Panc1 (cell line): Measurements from ENCODE around the gene GFRA1. TPM values are rescaled to one million over a fixed set of nuclear protein-coding genes. Genes with fewer than 3 reads are reported as not detected.

ENCODE experiments used
- ATAC-seq: fragments of 200-7000 bp; cut with Tn5 transposase; 2 replicates; pipeline ENCODE4 v1.9.1; 2020; ENCODE audit warnings: mild to moderate bottlenecking, moderate library complexity
- BruUV-seq: library from RNA; stranded (reverse); fragments of 400-500 nt; replicated peaks from 2 replicates; lab custom pipeline; 2021; lab: Mats Ljungman, UMichigan
- CTCF ChIA-PET: fragments of 300-600 bp; sonication (Branson Sonifier 250); formaldehyde crosslinking; loops from one replicate; lab custom pipeline; 2022; ENCODE audit warnings: antibody characterized with exemption; lab: Charles Lee
- POLR2A ChIA-PET: fragments of 300-600 bp; sonication (Branson Sonifier 250); formaldehyde crosslinking; loops from one replicate; lab custom pipeline; 2022; ENCODE audit warnings: antibody characterized with exemption; lab: Charles Lee
- DNase-seq: peaks from one replicate; pipeline ENCODE4 v3.0.0-alpha.2; 2010; ENCODE audit warnings: low read depth, low spot score
- H3K27ac ChIP-seq: 2 replicates; pipeline ENCODE4 v1.5.1; 2011; ENCODE audit warnings: mild to moderate bottlenecking, low read length, inconsistent platforms
- H3K27me3 ChIP-seq: fragments of 200-500 bp; sonication (Bioruptor generic); 2 replicates; pipeline ENCODE4 v1.6.0; 2014; ENCODE audit warnings: low read length, inconsistent platforms; ENCODE audit not compliant: control insufficient read depth, insufficient read depth
- H3K36me3 ChIP-seq: fragments of 200-500 bp; sonication (Bioruptor generic); 2 replicates; pipeline ENCODE4 v1.5.1; 2014; ENCODE audit warnings: inconsistent platforms, mild to moderate bottlenecking, low read length, moderate library complexity; ENCODE audit not compliant: control insufficient read depth, insufficient read depth
- H3K4me1 ChIP-seq: 2 replicates; pipeline ENCODE4 v1.5.1; 2011; ENCODE audit warnings: inconsistent platforms, mild to moderate bottlenecking, low read length, moderate library complexity; ENCODE audit not compliant: control insufficient read depth, insufficient read depth
- H3K4me3 ChIP-seq, 2 experiments: 2 replicates each; pipeline ENCODE4 v1.5.1; 2011 to 2012; ENCODE audit warnings: low read depth in 2 of 2, low read length in 2 of 2, mild to moderate bottlenecking in 2 of 2, inconsistent platforms in 1 of 2, moderate library complexity in 1 of 2
- H3K9me3 ChIP-seq: fragments of 200-500 bp; sonication (Bioruptor generic); 2 replicates; pipeline ENCODE4 v1.5.1; 2014; ENCODE audit warnings: low read depth, mild to moderate bottlenecking, inconsistent platforms, low read length, moderate library complexity; ENCODE audit not compliant: control insufficient read depth, insufficient read depth
- POLR2AphosphoS5 ChIP-seq: IDR thresholded peaks from 2 replicates; pipeline ENCODE4 v1.6.1; 2012; ENCODE audit warnings: mild to moderate bottlenecking, low read depth, low read length, moderate library complexity
- SIN3A ChIP-seq: IDR thresholded peaks from 2 replicates; pipeline ENCODE4 v1.6.1; 2012; ENCODE audit warnings: low read depth, mild to moderate bottlenecking, low read length, moderate library complexity, borderline replicate concordance; ENCODE audit not compliant: insufficient read depth
- TCF7L2 ChIP-seq: IDR thresholded peaks from 2 replicates; pipeline ENCODE4 v1.6.1; 2011; ENCODE audit warnings: mild to moderate bottlenecking, low read depth, low read length, inconsistent platforms
- in situ Hi-C: cut with HindIII; loops from 2 replicates; pipeline ENCODE4 v1.10.0; 2016; ENCODE audit warnings: low sequenced_read_pairs, low pct_unique_long_range_greater_than_20kb
- intact Hi-C: fragments of 100-400 bp; cut with micrococcal nuclease; formaldehyde crosslinking; loops from one replicate; pipeline ENCODE4 v1.10.0; 2022; ENCODE audit not compliant: unreplicated experiment
- total RNA-seq: library from RNA; stranded (reverse); gene quantifications from one replicate; pipeline ENCODE4 v1.2.1, GENCODE V29; 2021; ENCODE audit not compliant: unreplicated experiment
- TF ChIP-seq, protein P1 (sequence below): fragments of 450-650 bp; IDR thresholded peaks from 2 replicates; pipeline ENCODE4 v1.5.1; 2017; ENCODE audit warnings: mild to moderate bottlenecking
- TF ChIP-seq, protein P2 (sequence below), 2 experiments: IDR thresholded peaks; 2 replicates each; pipeline ENCODE4 v1.6.1; 2011 to 2012; ENCODE audit warnings: low read depth in 2 of 2, control low read depth in 1 of 2, low read length in 1 of 2, mild to moderate bottlenecking in 1 of 2, moderate library complexity in 1 of 2; ENCODE audit not compliant: insufficient read depth in 1 of 2

The GFRA1 gene
- total RNA-seq, 1 experiment from 2014 or later = 0.10 TPM

DNA sequence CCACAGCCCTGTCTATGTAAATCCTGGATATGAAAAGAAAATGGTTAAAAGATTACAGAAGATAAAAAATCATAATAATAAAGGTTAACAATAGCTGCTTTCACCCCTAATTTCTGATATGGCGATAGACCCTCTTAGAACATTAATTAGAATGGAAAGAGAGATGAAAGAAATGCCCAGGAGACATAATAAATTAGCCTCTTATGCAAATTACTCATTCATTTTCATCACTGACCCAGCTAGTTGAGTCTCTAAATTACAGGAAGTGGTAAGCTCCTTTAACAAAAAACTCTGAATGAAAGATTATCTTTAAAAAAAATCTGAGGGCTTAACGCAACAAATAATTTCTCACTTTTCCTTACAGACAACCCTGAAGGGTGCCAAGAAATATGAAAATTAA, 12.4 kb downstream of the GFRA1 start:
- H3K4me3 ChIP-seq = no peak overlapping the region
- ATAC-seq (no peak), DNase-seq (no peak)
- CTCF ChIA-PET = no interaction called here
- H3K9me3 ChIP-seq = no peaks in the 10 kb centered on the region
- no TSS peak for BruUV-seq
- H3K27me3 ChIP-seq = peaks cover 14% of the 10 kb centered on the region
- intact Hi-C loops (no loop called here), in situ Hi-C loops (no loop called here)
- H3K27ac ChIP-seq = no peak overlapping the region
- H3K4me1 ChIP-seq = no peaks in the 10 kb centered on the region
- H3K36me3 ChIP-seq = no peaks in the 10 kb centered on the region
- POLR2A ChIA-PET = interaction anchor here (0.6 kb wide), 1 partner anchor 35 kb away, joined by 4 read pairs; no protein-coding TSS in a partner anchor
- TF ChIP-seq TCF7L2 = no peak
- no peak for TF ChIP-seq POLR2AphosphoS5
- no peak for TF ChIP-seq SIN3A
- TF ChIP-seq, protein P1, sequence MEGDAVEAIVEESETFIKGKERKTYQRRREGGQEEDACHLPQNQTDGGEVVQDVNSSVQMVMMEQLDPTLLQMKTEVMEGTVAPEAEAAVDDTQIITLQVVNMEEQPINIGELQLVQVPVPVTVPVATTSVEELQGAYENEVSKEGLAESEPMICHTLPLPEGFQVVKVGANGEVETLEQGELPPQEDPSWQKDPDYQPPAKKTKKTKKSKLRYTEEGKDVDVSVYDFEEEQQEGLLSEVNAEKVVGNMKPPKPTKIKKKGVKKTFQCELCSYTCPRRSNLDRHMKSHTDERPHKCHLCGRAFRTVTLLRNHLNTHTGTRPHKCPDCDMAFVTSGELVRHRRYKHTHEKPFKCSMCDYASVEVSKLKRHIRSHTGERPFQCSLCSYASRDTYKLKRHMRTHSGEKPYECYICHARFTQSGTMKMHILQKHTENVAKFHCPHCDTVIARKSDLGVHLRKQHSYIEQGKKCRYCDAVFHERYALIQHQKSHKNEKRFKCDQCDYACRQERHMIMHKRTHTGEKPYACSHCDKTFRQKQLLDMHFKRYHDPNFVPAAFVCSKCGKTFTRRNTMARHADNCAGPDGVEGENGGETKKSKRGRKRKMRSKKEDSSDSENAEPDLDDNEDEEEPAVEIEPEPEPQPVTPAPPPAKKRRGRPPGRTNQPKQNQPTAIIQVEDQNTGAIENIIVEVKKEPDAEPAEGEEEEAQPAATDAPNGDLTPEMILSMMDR = no peak
- TF ChIP-seq, protein P2, sequence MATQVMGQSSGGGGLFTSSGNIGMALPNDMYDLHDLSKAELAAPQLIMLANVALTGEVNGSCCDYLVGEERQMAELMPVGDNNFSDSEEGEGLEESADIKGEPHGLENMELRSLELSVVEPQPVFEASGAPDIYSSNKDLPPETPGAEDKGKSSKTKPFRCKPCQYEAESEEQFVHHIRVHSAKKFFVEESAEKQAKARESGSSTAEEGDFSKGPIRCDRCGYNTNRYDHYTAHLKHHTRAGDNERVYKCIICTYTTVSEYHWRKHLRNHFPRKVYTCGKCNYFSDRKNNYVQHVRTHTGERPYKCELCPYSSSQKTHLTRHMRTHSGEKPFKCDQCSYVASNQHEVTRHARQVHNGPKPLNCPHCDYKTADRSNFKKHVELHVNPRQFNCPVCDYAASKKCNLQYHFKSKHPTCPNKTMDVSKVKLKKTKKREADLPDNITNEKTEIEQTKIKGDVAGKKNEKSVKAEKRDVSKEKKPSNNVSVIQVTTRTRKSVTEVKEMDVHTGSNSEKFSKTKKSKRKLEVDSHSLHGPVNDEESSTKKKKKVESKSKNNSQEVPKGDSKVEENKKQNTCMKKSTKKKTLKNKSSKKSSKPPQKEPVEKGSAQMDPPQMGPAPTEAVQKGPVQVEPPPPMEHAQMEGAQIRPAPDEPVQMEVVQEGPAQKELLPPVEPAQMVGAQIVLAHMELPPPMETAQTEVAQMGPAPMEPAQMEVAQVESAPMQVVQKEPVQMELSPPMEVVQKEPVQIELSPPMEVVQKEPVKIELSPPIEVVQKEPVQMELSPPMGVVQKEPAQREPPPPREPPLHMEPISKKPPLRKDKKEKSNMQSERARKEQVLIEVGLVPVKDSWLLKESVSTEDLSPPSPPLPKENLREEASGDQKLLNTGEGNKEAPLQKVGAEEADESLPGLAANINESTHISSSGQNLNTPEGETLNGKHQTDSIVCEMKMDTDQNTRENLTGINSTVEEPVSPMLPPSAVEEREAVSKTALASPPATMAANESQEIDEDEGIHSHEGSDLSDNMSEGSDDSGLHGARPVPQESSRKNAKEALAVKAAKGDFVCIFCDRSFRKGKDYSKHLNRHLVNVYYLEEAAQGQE (IDR thresholded peaks at IDR 0.05; ENCODE audit: insufficient read depth in 1 of 2, low read depth in 2 of 2, low read length in 1 of 2) = no peak

DNA sequence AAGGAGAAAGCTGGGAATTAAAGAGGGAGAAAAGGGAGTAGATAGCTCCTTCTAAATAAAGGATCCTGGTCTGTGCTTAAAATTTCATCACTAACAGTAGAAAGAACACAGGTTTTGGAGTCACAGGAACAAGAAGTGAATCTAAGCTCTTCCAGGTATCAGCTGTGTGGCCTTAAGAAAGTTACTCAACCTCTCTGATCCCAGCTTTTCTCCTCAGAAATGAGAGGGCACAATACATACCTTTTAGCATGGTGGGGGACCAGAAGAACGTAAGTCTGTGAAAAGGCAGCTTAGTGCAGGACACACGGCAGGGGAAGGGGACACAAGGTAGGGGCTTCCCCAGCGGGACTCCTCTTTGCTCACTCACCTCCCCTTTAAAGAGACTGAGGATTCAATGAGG, 13.4 kb downstream of the GFRA1 start:
- Histone ChIP-seq H3K4me1 (no peaks in the 10 kb centered on the region), H3K36me3 (no peaks in the 10 kb centered on the region), H3K4me3 (no peak overlapping the region), H3K27me3 (peaks cover 10% of the 10 kb centered on the region), H3K27ac (no peak overlapping the region), H3K9me3 (no peaks in the 10 kb centered on the region)
- ChIA-PET CTCF (no interaction called here), POLR2A (no interaction called here)
- no peak for DNase-seq
- no TSS peak for BruUV-seq
- TF ChIP-seq, protein P1 = no peak
- no peak for TF ChIP-seq POLR2AphosphoS5
- no peak for TF ChIP-seq SIN3A
- TF ChIP-seq, protein P2 (IDR thresholded peaks at IDR 0.05; ENCODE audit: insufficient read depth in 1 of 2, low read depth in 2 of 2, low read length in 1 of 2) = no peak
- TF ChIP-seq TCF7L2 = no peak
- ATAC-seq = no peak
- intact Hi-C loops = no loop called here
- in situ Hi-C loops = no loop called here
